Measurements from ENCODE around the gene VAV2. TPM values are rescaled to one million over a fixed set of nuclear protein-coding genes. Genes with fewer than 3 reads are reported as not detected.

Gene VAV2
- polyA plus RNA-seq, 1 donor = 17.3 TPM

GRCh38 chr9:133834080-133834976 lies 157.8 kb downstream of the VAV2 start:
- no peak for DNase-seq

- no peak for DNase-seq
Measured at GRCh38 chr9:133833388-133834025, 158.6 kb downstream of the VAV2 start.

GRCh38 chr9:133832877-133833276 lies 159.2 kb downstream of the VAV2 start:
- no peak for DNase-seq

GRCh38 chr9:133830711-133831110 lies 161.4 kb downstream of the VAV2 start:
- no peak for DNase-seq

GRCh38 chr9:133830310-133830709 lies 161.8 kb downstream of the VAV2 start:
- DNase-seq = no peak

- DNase-seq = no peak
Measured at GRCh38 chr9:133828338-133828997, 163.7 kb downstream of the VAV2 start.

- DNase-seq = no peak
Measured at GRCh38 chr9:133826289-133827085, 165.6 kb downstream of the VAV2 start.

- DNase-seq = no peak
Measured at GRCh38 chr9:133825555-133826218, 166.4 kb downstream of the VAV2 start.

- no peak for DNase-seq
Measured at GRCh38 chr9:133824802-133825186, 167.3 kb downstream of the VAV2 start.

- DNase-seq = no peak
Measured at GRCh38 chr9:133824106-133824801, 167.9 kb downstream of the VAV2 start.

- DNase-seq = no peak
Measured at GRCh38 chr9:133823189-133824105, 168.7 kb downstream of the VAV2 start.

- no peak for DNase-seq
Measured at GRCh38 chr9:133822430-133823065, 169.6 kb downstream of the VAV2 start.

- DNase-seq = no peak
Measured at GRCh38 chr9:133821601-133822429, 170.3 kb downstream of the VAV2 start.

- DNase-seq = no peak
Measured at GRCh38 chr9:133819923-133820322, 172.2 kb downstream of the VAV2 start.

GRCh38 chr9:133818444-133818843 lies 173.7 kb downstream of the VAV2 start:
- no peak for DNase-seq

- DNase-seq = no peak
Measured at GRCh38 chr9:133815781-133816180, 176.3 kb downstream of the VAV2 start.

GRCh38 chr9:133814586-133815208 lies 177.4 kb downstream of the VAV2 start:
- no peak for DNase-seq

Data from hindlimb muscle (tissue), 1 donor.